RPMI8226 (cell line): ENCODE data around the gene PCGF5.
"Not testable (repeated sequence)": the region's sequence is repeated elsewhere in the genome, so short reads cannot be mapped to it uniquely, and the experiment has no call there.

ENCODE experiments used
- DNase-seq: peaks from one replicate; pipeline ENCODE4 v3.0.0-alpha.2; 2015

The PCGF5 gene

DNA sequence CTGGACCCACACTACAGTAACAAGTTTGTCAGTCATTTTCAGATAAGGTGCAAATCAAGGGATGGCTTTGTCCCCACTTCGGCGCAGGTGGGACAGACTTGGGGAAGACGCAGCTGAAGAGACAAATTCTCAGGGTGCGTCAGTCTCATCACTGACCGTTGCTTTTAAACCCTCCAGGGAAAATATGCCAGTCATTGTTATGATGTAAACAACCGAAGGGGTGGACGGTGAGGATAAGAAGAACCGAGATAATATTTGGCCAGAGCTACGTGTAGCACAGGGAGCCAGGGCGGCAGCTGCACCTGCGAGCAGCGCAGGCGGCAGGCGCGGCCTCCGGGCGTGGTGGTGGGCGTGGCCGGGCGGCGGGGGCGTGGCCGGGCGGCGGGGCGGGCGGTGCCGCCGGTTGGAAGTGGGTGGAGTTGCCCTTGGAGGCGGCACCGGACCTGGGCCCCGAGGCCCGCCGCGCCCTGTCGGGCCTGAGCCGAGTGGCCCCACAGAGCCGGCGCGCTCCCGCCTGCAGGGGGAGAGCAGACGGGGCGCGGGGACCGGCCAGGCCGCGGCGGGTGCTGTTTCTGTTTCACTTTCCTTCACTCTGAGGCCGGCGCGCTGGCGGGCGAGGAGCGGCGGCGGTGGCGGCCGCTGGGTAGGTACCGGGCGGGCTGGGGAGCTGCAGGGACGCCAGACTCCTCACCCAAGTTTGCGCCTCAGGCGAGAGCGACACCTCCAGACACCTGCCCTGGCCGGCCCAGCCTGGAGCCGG, at the start of gene PCGF5:
TSS of gene PCGF5 (plus strand) at position 470 of the 760 bp plus-strand sequence. CDS start 2,209 bp downstream, outside the sequence.
- peak; percentile 92 for DNase-seq

DNA sequence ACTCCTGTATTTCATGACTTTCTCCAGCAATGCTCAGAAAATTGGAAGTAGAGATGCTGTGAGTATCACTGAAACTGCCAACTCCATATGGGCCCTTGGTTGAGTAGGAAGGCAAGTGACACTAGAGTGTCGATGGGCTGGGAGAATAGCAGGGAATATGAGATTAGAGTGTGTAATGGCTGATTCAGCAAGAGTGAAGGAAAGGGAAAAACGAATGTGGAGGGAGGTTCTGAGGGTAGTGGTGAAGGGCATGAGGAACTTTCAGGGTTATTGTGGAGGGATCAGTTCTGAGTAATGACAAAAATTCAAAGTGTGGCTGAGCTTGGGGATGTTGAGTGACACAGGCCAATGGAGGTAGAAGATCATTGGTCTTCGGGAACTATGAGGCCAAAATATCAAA, 49.0 kb upstream of the PCGF5 start:
- no peak for DNase-seq

- no peak for DNase-seq
Observed at GRCh38 chr10:91172348-91172747, 48.1 kb upstream of the PCGF5 start.

- no peak for DNase-seq
Observed at GRCh38 chr10:91185239-91185875, 35.1 kb upstream of the PCGF5 start.

DNA sequence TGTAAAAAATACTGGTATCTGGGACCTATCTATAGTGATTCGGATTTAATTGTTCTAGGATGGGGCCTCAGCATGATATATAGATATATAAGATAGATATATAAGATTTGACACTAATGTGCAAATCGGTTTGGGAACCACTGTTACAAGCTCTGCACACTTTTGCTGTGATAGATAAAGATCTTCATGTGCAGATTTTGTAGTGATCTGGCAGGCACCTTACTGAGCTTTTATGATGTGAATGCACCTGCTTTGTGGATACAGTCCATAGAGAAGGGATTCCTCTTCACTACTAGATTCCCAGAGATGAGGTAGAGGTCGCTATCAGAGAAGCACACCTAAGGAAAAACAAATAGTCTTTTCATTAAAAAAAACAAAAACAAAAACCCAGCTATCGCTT, 33.3 kb upstream of the PCGF5 start:
- no peak for DNase-seq

DNA sequence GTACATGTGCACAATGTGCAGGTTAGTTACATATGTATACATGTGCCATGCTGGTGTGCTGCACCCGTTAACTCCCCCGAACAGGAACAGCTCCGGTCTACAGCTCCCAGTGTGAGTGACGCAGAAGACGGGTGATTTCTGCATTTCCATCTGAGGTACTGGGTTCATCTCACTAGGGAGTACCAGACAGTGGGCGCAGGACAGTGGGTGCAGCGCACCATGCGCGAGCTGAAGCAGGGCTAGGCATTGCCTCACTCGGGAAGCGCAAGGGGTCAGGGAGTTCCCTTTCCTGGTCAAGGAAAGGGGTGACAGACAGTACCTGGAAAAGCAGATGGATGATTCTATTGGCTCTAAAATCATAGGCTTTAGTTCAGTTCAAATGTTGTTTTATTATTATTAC, 32.5 kb upstream of the PCGF5 start:
- DNase-seq = not testable (repeated sequence)

GRCh38 chr10:91188889-91189288, 31.6 kb upstream of the PCGF5 start:
- DNase-seq = no peak

DNA sequence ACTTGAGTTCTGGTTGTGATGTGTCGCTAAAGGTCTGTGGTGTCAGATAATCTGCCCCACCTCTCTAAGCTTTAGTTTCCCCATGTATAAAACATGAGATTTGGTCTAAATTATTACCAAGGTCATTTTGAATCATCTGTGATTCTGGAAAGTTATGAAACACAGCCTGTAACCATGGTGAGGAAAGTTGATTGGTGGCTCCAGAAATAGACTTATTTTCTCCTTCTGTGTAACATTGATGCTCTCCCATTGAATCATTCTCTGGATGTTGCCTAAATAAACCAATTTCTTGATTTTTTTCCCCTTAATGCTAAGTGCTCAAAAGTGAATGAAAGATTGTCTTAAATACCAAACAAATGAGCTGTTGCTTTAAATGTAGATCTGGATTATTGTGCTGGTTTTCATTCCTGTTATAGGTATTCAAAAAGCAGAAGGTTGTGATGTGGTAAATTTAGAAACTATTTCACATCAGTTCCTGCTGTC, 30.0 kb upstream of the PCGF5 start:
- no peak for DNase-seq

GRCh38 chr10:91190876-91191583, 29.4 kb upstream of the PCGF5 start:
- no peak for DNase-seq

DNA sequence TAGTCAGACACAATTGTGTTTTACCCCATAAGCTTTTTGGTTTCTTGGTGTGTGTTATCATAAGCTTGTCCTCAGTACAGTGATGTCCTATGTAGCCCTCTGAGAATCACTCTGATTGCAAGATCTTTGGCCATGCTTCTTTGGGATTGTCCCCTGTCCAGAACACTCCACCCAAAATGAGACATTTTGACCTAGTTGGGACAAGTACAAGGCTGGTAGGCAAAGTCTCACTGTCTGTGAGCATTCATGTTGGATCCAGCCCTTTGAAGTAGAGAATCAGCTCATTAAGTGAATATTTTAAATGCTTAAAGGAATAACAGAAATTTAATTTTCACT, 28.9 kb upstream of the PCGF5 start:
- no peak for DNase-seq

- DNase-seq = no peak
Observed at GRCh38 chr10:91194497-91195179, 25.8 kb upstream of the PCGF5 start.

DNA sequence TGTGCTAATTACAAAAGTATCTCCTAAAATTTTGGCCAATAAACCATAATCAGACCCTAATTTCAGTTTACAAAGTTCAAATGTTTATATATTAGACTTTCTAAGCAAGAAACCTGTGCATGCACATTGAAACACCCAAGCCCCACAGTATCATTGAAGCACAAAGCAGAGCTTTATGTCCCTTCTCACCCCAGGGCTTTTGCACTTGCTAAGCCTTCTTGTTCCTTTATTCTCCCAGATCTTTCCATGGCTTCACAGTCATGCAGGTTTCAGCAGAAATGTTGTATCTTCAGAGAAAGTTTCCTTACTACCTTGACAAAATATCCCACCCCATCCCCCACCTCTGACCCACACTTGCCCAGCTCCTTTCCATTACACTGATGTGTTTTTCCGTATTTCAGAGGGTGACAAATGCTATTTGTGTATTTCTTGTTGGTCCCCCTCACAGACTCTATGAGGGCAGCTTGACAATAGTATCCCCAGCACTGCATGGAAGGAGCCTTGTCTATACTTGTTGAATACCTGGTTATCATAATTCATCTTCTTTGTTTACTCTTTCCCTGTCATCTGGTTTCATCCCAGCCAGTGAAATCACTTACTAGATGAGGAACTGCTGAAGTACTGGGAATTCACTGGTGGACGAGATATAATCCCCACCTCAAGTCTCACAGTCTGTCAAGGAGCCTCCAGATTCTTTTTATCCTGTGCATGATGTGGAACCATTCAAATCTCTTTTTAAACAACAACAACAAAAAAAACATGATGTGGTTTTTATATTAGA, 24.0 kb upstream of the PCGF5 start:
- no peak for DNase-seq

GRCh38 chr10:91197127-91197526, 23.3 kb upstream of the PCGF5 start:
- no peak for DNase-seq

DNA sequence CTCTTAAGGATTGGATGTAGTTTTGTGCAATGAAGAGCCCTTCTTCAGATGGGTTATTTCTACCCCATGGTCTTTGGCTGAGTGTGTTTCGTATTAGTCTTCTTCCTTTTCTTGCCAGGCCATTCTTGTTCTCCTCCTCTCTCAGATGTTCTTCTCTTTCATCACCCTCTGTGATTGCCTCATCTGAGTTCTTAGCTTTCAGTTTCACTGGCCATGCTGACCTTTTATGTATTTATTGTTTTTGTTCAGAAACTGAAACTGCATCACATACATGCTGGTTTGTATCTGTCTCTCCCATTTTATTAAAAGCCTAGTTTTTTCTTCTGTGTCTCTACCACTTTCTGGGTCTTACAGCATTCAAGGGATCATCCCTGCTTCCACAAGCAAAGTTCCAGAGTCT, 21.7 kb upstream of the PCGF5 start:
- DNase-seq = peak; percentile 71

GRCh38 chr10:91200314-91201212, 19.9 kb upstream of the PCGF5 start:
- DNase-seq = no peak

- DNase-seq = no peak
Observed at GRCh38 chr10:91201213-91201996, 19.1 kb upstream of the PCGF5 start.

DNA sequence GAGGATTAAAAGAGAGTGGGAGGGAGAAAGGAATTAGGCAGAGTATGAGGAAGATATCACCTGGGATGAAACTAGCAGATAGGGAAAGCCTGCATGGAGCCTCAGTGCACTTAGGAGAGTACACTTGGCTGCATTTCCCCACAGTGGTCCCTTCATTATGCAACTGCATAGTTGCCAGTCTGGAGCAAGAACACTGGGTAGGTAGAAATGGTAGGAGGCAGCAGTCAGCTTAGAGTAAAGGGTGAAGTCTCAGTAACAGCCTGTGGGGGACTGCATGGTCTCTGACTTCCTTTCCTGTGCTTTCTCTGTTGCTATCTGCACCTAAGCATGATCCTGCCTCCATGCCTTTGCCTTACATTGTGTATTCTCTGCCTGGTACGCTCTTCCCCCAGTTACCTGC, 14.0 kb upstream of the PCGF5 start:
- DNase-seq = no peak

GRCh38 chr10:91206837-91207474, 13.5 kb upstream of the PCGF5 start:
- no peak for DNase-seq

DNA sequence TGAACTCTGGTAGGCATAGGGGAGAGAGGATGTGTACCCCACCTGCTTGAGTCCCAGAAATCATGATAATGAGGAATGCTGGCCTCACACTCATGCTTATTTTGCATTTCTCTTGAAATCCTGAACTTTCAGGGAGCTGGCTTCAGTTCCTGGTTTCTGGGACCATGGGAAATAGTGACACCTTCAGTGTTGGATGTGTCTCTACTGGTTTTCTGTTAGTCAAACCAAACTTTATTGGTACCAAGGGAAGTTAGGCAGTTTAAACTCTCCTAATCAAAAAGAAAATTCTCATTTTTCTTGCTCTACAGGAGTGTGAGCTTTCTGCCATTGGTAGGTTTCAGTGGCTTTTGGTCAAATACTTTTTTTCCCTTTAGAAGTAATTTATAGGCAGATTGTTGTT, 11.8 kb upstream of the PCGF5 start:
- no peak for DNase-seq

DNA sequence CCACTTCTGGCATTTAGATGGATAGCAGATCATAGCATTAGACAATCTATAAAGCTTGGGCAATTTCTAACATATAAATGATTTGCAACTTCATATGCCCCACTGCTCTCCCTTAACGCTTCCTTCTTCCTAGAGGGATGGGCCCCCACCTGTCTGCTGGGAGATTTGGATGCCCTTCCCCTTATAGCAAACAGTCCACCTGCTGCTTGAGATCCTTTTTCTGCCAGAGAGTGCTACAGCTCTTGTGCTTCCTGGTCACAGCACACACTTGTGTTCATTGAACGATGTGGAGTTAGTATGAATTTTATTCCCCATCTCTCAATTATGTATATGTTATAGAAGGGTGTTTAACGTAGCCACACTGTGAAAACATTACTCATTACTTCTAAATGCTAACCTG, 10.4 kb upstream of the PCGF5 start:
- DNase-seq = no peak
